Right lobe of liver (tissue), 6 donors: ENCODE data around the gene MXRA7. TPM values are rescaled to one million over a fixed set of nuclear protein-coding genes. Genes with fewer than 3 reads are reported as not detected.

Source experiments
- ATAC-seq, 4 donors: fragments of 200-7000 bp; cut with Tn5 transposase; one replicate each; pipeline ENCODE4 v1.9.1; 2020; ENCODE audit warnings: mild to moderate bottlenecking in 4 of 4, moderate library complexity in 4 of 4
- DNase-seq, 3 donors: peaks; one replicate each; pipeline ENCODE4 v3.0.0-alpha.2; 2020
- H3K27ac ChIP-seq, 3 donors: fragments of 200-600 bp; one replicate each; pipeline ENCODE4 v1.8.0; 2022
- H3K27me3 ChIP-seq, 2 donors: fragments of 200-600 bp; one replicate each; pipeline ENCODE4 v1.8.0; 2022
- H3K36me3 ChIP-seq, 4 donors: fragments of 200-600 bp; sonication (generic) in 1 of 4; one replicate each; pipeline versions ENCODE4 v1.5.1 to v1.8.0; 2017 to 2022; ENCODE audit warnings: control low read depth in 1 of 4
- H3K4me1 ChIP-seq, 4 donors: fragments of 200-600 bp; sonication (generic) in 1 of 4; one replicate each; pipeline versions ENCODE4 v1.5.1 to v1.8.0; 2017 to 2022; ENCODE audit warnings: control low read depth in 1 of 4
- H3K4me3 ChIP-seq, 3 donors: fragments of 200-600 bp; one replicate each; pipeline ENCODE4 v1.8.0; 2022
- H3K9me3 ChIP-seq, 4 donors: fragments of 200-600 bp; sonication (generic) in 1 of 4; one replicate each; pipeline versions ENCODE4 v1.5.1 to v1.8.0; 2017 to 2022; ENCODE audit warnings: control low read depth in 1 of 4
- POLR2A ChIP-seq: fragments of 450-650 bp; IDR thresholded peaks from one replicate; pipeline ENCODE4 v1.6.1; 2017; ENCODE audit warnings: antibody characterized with exemption, mild to moderate bottlenecking
- WGBS: methylation state at CpG from one replicate; pipeline ENCODE4 v1.1.6; 2018; ENCODE audit warnings: low coverage, low lambda C conversion rate; ENCODE audit not compliant: insufficient coverage; ENCODE audit errors: missing lambda C conversion rate; 5-methylcytosine and 5-hydroxymethylcytosine counted together
- intact Hi-C, 2 donors: fragments of 100-400 bp; cut with DNase I; formaldehyde crosslinking; loops; one replicate each; pipeline versions ENCODE4 v1.11.2 to v1.14.1; 2022
- total RNA-seq, 6 experiments: library from RNA; depleted of rRNA in 2 of 6; stranded (reverse); fragments of >200 nt in 2 of 6; fragmentation: NEBNext Ultra II Directional in 3 of 6; extraction: Animal tissue kit (Norgen Biotek cat#: 25700) in 3 of 6; gene quantifications; one replicate each; pipeline versions ENCODE4 v1.1.0 to v1.2.4, GENCODE V29; 2016 to 2023
- TF ChIP-seq, protein P1 (sequence below), 4 donors: fragments of 200-600 bp in 3 of 4; fragments of 450-650 bp in 1 of 4; IDR thresholded peaks; one replicate each; pipeline versions ENCODE4 v1.5.1 to v1.8.0; 2016 to 2022; ENCODE audit warnings: antibody characterized with exemption in 4 of 4, mild to moderate bottlenecking in 2 of 4
- donor health status: DM: no; HTN: yes; CAD: no.
- donor health status: DM: no; HTN: no; CAD: no.
- donor health status: DM: no; HTN: no; CAD: no.
- donor health status: DM: no; HTN: yes; CAD: no.
- donor health status: DM: no; HTN: yes; CAD: no.

The MXRA7 gene
- total RNA-seq, 6 experiments from 2014 or later: 7.7 to 25.4 (median 15.3) TPM

DNA sequence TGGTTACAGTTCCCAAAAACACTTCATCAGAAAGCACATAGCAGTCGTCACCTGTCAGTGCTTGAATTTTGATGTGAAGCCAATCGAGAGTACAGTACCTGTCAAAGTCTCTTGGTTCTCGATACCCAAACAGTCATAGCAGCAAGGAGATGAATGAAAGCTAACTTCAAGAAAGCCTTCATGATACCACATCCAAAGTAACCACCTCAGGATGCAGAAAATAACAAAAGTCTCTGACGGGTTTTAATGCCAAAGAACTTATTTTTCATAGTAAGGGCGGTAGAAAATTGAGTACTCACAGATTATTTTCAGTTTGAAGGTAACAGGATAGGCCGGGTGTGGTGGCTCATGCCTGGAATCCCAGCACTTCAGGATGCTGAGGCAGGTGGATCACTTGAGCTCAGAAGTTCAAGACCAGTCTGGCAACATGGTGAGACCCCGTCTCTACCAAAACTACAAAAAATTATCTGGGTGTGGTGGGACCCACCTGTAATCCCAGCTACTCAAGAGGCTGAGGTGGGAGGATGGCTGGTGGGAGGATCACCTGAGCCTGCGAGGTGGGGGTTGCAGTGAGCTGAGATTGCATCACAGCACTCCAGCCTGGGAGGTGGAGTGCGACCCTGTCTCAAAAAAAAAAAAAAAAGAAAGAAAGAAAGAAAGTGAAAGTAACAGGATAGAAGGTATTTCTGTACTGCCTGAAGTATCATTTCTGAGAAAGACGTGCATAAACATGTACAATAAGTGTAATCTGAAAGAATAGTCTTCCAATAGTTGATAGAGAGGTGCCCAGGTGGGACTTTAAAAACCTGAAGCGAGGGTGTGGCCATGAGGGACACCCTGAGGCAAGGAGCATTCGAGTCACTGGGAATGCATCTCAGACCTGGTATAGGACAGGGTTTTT is 42.5 kb upstream of the MXRA7 start:
- Histone ChIP-seq H3K9me3 (no peaks in the 10 kb centered on the region), H3K27ac (no peak overlapping the region), H3K4me1 (no peaks in the 10 kb centered on the region), H3K27me3 (no peaks in the 10 kb centered on the region), H3K4me3 (no peak overlapping the region), H3K36me3 (peaks cover 0 to 8% (median 4%) of the 10 kb centered on the region in 4 donors)
- no peak for ATAC-seq
- 80% methylated on average over 11 of the region's 12 CpGs for WGBS
- no peak for DNase-seq
- TF ChIP-seq, protein P1, sequence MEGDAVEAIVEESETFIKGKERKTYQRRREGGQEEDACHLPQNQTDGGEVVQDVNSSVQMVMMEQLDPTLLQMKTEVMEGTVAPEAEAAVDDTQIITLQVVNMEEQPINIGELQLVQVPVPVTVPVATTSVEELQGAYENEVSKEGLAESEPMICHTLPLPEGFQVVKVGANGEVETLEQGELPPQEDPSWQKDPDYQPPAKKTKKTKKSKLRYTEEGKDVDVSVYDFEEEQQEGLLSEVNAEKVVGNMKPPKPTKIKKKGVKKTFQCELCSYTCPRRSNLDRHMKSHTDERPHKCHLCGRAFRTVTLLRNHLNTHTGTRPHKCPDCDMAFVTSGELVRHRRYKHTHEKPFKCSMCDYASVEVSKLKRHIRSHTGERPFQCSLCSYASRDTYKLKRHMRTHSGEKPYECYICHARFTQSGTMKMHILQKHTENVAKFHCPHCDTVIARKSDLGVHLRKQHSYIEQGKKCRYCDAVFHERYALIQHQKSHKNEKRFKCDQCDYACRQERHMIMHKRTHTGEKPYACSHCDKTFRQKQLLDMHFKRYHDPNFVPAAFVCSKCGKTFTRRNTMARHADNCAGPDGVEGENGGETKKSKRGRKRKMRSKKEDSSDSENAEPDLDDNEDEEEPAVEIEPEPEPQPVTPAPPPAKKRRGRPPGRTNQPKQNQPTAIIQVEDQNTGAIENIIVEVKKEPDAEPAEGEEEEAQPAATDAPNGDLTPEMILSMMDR (IDR thresholded peaks at IDR 0.05): no peak
- no peak for TF ChIP-seq POLR2A
- intact Hi-C loops: no loop called here

DNA sequence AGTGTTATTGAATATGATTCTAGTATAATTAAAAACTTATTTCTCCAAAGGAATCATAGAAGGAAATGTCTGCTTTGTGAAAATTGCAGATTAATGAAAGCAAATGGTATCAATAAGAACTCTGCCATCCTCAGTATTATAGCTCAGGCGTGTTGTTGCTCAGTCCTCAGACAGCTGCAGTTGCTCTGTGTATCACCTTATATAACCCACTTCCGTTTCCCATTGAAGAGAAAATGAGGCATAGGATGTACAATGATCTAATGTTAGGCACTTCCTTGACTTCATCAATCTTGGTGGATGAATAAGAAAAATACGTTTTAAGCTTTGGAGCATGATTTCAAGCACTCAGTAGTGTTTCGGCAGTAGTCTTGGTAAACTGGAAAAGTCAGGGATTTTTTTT is 41.2 kb upstream of the MXRA7 start:
- Histone ChIP-seq H3K4me1 (no peaks in the 10 kb centered on the region), H3K36me3 (peaks cover 0 to 8% (median 2%) of the 10 kb centered on the region in 4 donors), H3K27me3 (no peaks in the 10 kb centered on the region), H3K4me3 (no peak overlapping the region), H3K9me3 (no peaks in the 10 kb centered on the region), H3K27ac (no peak overlapping the region)
- ATAC-seq (peak in 1 of 4 donors; percentile 41), DNase-seq (no peak)
- TF ChIP-seq, protein P1 (IDR thresholded peaks at IDR 0.05): no peak
- no peak for TF ChIP-seq POLR2A
- WGBS: 79% methylated on average over 4 of the region's 4 CpGs
- intact Hi-C loops: no loop called here

DNA sequence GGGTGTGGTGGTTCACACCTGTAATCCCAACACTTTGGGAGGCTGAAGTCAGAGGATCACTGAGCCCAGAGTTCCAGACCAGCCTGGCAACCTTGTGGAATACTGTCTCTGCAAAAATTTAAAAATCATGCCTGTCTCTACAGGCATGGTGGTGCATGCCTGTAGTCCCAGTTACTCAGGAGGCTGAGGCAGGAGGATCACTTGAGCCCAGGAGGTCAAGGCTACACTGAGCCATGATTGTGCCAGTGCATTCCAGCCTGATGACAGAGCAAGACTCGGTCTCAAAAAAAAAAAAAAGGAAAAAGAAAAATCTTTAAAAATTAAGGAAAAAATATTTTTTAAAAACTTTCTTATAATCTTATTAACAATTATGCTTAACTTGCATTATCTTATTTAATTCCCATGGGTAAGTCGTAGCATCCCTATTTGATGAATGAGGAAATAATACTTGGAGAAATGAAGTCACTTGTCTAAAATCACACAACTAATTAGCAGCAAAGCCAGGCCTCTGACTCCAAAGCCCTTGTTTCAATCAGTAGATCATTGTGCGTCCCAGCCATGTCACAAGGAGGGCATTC is 40.7 kb upstream of the MXRA7 start:
- 81% methylated on average over 3 of the region's 3 CpGs for WGBS
- peaks cover 0 to 8% (median 4%) of the 10 kb centered on the region in 4 donors for H3K36me3 ChIP-seq
- intact Hi-C loops: no loop called here
- H3K4me3 ChIP-seq: no peak overlapping the region
- no peaks in the 10 kb centered on the region for H3K4me1 ChIP-seq
- ATAC-seq (no peak), DNase-seq (no peak)
- H3K27ac ChIP-seq: no peak overlapping the region
- no peaks in the 10 kb centered on the region for H3K27me3 ChIP-seq
- TF ChIP-seq, protein P1 (IDR thresholded peaks at IDR 0.05): no peak
- TF ChIP-seq POLR2A: no peak
- H3K9me3 ChIP-seq: no peaks in the 10 kb centered on the region

DNA sequence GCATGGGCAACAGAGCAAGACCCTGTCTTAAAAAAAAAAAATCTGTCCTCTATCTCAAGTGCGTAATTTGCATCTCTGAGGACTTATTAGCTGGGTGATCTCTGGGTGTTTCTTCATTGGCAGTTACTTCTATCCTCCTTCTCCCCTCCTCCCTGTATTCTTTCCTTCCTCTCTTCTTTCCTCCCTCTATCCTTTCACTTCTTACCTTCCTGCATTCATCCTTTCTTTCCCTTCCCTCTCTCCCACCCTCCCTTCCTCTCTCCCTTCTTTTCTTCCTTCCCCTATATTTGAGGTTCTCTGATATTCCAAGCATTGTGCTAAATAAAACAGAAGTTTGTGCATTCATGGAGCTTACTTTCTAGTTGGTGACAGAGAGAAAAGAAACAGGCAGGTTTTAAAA is 37.9 kb upstream of the MXRA7 start:
- Histone ChIP-seq H3K4me3 (no peak overlapping the region), H3K36me3 (peaks cover 0 to 28% (median 4%) of the 10 kb centered on the region in 4 donors), H3K27ac (no peak overlapping the region), H3K27me3 (no peaks in the 10 kb centered on the region), H3K4me1 (no peaks in the 10 kb centered on the region), H3K9me3 (no peaks in the 10 kb centered on the region)
- DNase-seq (no peak), ATAC-seq (no peak)
- no peak for TF ChIP-seq POLR2A
- TF ChIP-seq, protein P1 (IDR thresholded peaks at IDR 0.05): no peak
- intact Hi-C loops: no loop called here
- WGBS: 100% methylated on average over 1 of the region's 1 CpG
